ENCODE data around the gene CYB561. TPM values are rescaled to one million over a fixed set of nuclear protein-coding genes. Genes with fewer than 3 reads are reported as not detected.

CYB561 gene
- total and polyA plus RNA-seq, 2 donors (not counting 3 experiments of a cell fraction or from before 2014, with no cell fraction given): 34.9 to 71.1 TPM

- FAIRE-seq (peak; percentile 55), DNase-seq (ENCODE audit: low read depth, low spot score) (peak; percentile 49)
- intact Hi-C loops (cut with micrococcal nuclease) (loop anchor here (2.0 kb wide), 1 partner anchor 119 kb away; the partner anchor contains the start of gene DCAF7), dilution Hi-C loops (cut with MboI; ENCODE audit: extremely low pct_ligation_motif_present, low sequenced_read_pairs) (no loop called here)
- Histone ChIP-seq H3K79me2 (ENCODE audit: control insufficient read depth, insufficient read depth, low read length) (no peaks in the 10 kb centered on the region), H3K9me1 (replicated peaks; ENCODE audit: control insufficient read depth, extremely low read depth, insufficient read depth, low read length) (no peaks in the 10 kb centered on the region), H3K9ac (replicated peaks; ENCODE audit: extremely low read depth, insufficient read depth, low read length) (no peak overlapping the region), H3K27ac (ENCODE audit: insufficient read depth, low read depth, low read length) (peak overlapping the region; percentile 62), H3K27me3 (ENCODE audit: control insufficient read depth in 2 of 2, insufficient read depth in 2 of 2, low read length in 2 of 2) (no peaks in the 10 kb centered on the region), H2AFZ (ENCODE audit: low read depth, low read length) (no peak overlapping the region), H3K36me3 (ENCODE audit: control insufficient read depth in 2 of 2, extremely low read depth in 1 of 2, insufficient read depth in 2 of 2, low read length in 2 of 2) (peaks cover 0 to 6% of the 10 kb centered on the region in 2 experiments), H3K4me2 (ENCODE audit: insufficient read depth, low read length) (no peak overlapping the region), H4K20me1 (replicated peaks; ENCODE audit: control insufficient read depth, extremely low read depth, insufficient read depth, low read length) (no peaks in the 10 kb centered on the region), H3K4me1 (ENCODE audit: control insufficient read depth, extremely low read depth, insufficient read depth, low read length) (peaks cover 35% of the 10 kb centered on the region), H3K9me3 (replicated peaks; ENCODE audit: control insufficient read depth, insufficient read depth, low read length) (no peaks in the 10 kb centered on the region), H3K4me3 (replicated peaks in 1 of 3; ENCODE audit: insufficient read depth in 1 of 3, low read depth in 1 of 3, low read length in 3 of 3) (no peak overlapping the region)
- no peak for TF ChIP-seq GATA2 (IDR thresholded peaks at IDR 0.05; ENCODE audit: insufficient read depth, insufficient read length, low read depth, low read length)
- TF ChIP-seq MYC (IDR thresholded peaks at IDR 0.05; ENCODE audit: low read depth, low read length): no peak
- no peak for TF ChIP-seq POLR2A (IDR thresholded peaks at IDR 0.05; ENCODE audit: low read depth, low read length)
- TF ChIP-seq JUN (IDR thresholded peaks at IDR 0.05; ENCODE audit: borderline replicate concordance, insufficient read depth, insufficient read length, low read depth): no peak
- no peak for TF ChIP-seq CTCF (IDR thresholded peaks at IDR 0.05; ENCODE audit: extremely low read depth in 1 of 2, insufficient read depth in 1 of 2, low read depth in 1 of 2, low read length in 2 of 2)
- no peak for TF ChIP-seq FOS (IDR thresholded peaks at IDR 0.05; ENCODE audit: borderline replicate concordance, insufficient read depth, low read length)
- TF ChIP-seq MAX (IDR thresholded peaks at IDR 0.05; ENCODE audit: insufficient read depth, insufficient read length): no peak
- TF ChIP-seq POLR2AphosphoS5 (IDR thresholded peaks at IDR 0.05; ENCODE audit: insufficient read depth, low read depth, low read length): no peak
- TF ChIP-seq EZH2 (IDR thresholded peaks at IDR 0.05; ENCODE audit: borderline replicate concordance, low read depth, low read length, severe bottlenecking): no peak
- ChIA-PET POLR2A (interaction anchor here (0.6 to 1.8 kb wide), 3 partner anchors 15 to 46 kb away, joined by 3 to 5 read pairs (median 3); partner anchors contain the start of gene ACE), CTCF (interaction anchor here (1.2 to 15.0 kb wide), 4 partner anchors 26 to 760 kb away, joined by 3 to 540 read pairs (median 10); partner anchors contain the start of gene ACE)
- BruUV-seq (replicated peaks): no TSS peak
These were observed 13.9 kb downstream of the CYB561 start for GRCh38 chr17:63431939-63432804.

Measured in endothelial cell of umbilical vein (primary cell).